GM21528 (cell line): Measurements from ENCODE around the gene TTR.

Source experiments
- ATAC-seq: cut with Tn5 transposase; IDR thresholded peaks from one replicate; pipeline ENCODE4 v1.9.1; 2021; ENCODE audit warnings: mild to moderate bottlenecking, moderate library complexity; ENCODE audit not compliant: unreplicated experiment, low FRiP score

The TTR gene

DNA sequence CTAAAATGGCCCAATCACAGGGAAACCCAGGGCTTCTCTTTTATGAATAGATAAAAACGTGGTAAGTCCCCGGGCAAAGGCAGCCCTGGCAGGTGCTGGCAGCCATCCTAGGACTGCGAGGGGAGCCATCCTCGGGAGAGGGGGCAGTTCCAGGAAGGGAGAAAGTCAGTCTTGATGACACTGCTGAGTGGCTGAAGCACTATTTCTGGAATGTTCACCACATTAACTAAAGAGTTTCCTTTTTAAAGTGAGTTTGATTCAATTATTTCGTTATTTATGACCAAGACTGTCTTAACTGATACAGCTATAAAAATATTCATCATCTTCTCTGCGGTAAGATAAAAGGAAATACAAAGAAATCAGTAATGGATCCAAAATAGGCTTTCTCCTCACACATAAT is 20.4 kb downstream of the TTR start:
- ATAC-seq = no peak

- ATAC-seq = no peak
Observed at GRCh38 chr18:31614044-31614443, 22.4 kb downstream of the TTR start.

DNA sequence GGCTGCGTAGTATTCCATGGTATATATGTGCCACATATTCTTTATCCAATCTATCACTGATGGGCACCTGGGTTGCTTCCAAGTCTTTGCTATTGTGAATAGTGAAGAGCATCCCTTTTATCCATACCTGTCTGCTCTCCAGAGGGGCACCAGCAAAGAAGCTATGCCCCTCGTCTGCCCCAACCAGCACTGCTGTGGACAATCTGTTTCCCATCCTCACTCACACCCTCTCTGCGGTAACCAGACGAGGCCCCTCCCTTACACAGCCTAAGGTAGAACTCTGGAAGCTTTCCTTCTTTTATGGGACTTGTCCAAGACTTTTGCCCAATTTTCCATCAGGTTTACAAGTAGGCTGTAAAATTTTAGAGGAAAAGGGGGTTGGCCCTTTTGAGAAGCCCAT is 24.9 kb downstream of the TTR start:
- ATAC-seq = no peak

- ATAC-seq = no peak
Observed at GRCh38 chr18:31617031-31617717, 25.5 kb downstream of the TTR start.

DNA sequence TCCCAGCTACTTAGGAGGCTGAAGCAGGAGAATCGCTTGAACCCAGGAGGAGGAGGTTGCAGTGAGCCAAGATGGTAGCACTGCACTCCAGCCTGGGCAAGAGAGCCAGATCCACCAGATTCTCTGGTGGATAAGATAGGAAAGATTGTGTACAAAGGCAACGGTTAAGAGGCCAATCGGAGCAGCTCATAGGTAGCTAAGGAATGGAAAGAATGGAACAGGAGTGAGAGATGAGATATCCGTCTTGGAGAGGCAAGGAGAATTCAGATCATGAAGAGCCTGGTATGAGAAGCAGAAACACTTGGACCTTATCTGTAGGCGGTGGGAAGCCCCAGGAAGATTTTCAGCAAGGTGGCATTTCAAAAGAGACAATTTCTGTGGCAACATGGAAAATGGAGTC is 27.1 kb downstream of the TTR start:
- ATAC-seq = no peak

DNA sequence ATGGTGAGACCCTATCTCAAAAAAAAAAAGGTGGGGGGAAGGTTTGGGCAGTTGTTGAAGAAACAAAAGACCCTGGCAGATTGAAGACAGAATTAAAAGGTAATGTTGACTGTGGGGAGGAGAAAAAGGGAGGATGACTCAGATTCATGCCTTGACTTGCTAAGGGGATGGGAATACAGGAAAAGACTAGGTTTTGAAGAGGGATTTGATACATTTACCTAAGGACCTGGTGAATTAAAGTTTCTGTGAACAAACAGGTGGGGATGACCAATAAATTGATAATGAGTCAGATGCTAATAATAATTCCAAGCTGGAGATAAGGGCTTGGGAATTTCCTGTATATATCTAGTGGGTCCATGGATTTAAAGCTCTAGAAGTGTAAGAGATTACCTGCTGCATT is 27.6 kb downstream of the TTR start:
- no peak for ATAC-seq

DNA sequence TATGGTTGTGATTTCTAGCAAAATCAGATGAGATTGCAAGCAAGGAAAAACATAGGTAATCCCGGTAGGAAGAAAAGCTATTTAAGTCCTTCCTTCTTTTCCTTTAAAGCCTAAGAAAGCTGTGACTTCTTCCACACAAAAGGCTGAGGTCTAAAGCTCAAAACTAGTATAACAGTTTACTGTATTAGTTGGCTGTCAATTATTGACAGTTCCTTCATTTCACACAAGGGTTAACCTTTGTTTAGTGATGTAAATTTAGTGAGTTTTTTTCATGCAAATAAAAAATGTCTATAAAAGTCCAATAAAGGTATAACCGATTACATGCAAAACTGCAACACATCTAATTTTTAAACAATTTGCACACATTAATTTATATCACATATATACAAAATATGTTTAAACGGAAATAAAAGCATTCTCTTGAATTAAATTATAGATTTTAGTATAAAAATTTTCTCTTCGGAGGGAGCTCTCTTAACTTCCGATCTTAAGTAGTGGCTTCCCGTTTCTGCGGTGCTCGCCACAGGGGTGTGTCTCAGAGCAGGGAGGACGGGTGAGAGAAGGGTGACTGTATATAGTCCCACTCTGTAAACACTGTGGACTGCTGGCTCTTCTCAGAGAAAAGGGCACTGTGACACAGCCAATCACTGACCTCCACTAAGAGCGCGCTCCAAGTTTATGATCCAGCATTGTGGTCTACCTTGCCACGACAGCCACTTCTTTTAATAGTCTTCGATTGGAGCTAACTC is 33.4 kb downstream of the TTR start:
- no peak for ATAC-seq

GRCh38 chr18:31626409-31626808 is 34.7 kb downstream of the TTR start:
- no peak for ATAC-seq

GRCh38 chr18:31630549-31630948 is 38.9 kb downstream of the TTR start:
- ATAC-seq = no peak

- ATAC-seq = no peak
Observed at GRCh38 chr18:31631526-31631925, 39.8 kb downstream of the TTR start.

GRCh38 chr18:31632356-31632755 is 40.7 kb downstream of the TTR start:
- no peak for ATAC-seq

GRCh38 chr18:31633392-31634330 is 42.0 kb downstream of the TTR start:
- peak; percentile 23 for ATAC-seq

- ATAC-seq = peak; percentile 99
Observed at GRCh38 chr18:31634331-31634713, 42.6 kb downstream of the TTR start.

- ATAC-seq = no peak
Observed at GRCh38 chr18:31636387-31636786, 44.7 kb downstream of the TTR start.

DNA sequence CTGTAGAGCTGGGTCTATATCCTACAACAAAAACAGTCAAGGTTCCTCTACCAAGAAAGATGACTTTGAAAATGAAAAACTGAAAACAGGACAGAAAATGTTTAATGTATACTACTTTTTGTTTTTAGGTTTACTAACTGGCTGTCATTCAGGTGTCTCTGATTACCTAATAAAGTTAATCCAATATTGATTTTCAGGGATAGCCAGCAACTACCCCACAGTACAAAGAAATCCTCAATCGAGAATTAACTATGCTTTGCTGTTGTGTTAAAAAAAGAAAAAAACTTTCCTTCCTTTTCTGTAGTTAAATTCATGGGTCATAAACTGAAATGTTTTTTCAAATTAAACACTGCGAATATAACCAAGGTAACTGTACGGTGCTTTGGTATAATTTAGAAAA is 45.8 kb downstream of the TTR start:
- no peak for ATAC-seq

DNA sequence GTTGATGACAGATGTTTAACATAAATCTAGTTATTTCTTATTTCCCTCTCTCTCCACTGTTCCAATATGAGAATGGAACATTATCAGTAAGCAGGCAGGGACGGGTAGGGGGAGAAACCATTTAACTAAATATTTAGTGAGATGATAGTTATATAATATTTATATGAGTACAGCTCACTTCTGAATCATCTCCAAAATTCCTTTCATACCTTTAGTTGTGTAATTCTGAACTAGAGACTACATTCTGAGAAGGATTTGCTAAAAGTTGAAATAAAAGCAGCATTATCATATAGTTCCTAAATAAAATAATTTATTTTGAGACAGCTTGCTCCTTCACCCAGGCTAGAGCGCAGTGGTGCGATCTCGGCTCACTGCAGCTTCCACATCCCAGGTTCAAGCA is 51.3 kb downstream of the TTR start:
- no peak for ATAC-seq

GRCh38 chr18:31645411-31645810 is 53.7 kb downstream of the TTR start:
- no peak for ATAC-seq

GRCh38 chr18:31646332-31647126 is 54.9 kb downstream of the TTR start:
- no peak for ATAC-seq

GRCh38 chr18:31647127-31647753 is 55.6 kb downstream of the TTR start:
- no peak for ATAC-seq
